Lung (tissue), 12 donors: ENCODE data around the gene TRIM2. TPM values are rescaled to one million over a fixed set of nuclear protein-coding genes. Genes with fewer than 3 reads are reported as not detected.

Experiments used
- ATAC-seq: fragments of 200-7000 bp; cut with Tn5 transposase; one replicate; pipeline ENCODE4 v1.9.1; 2020; ENCODE audit warnings: moderate number of reproducible peaks; ENCODE audit not compliant: insufficient read depth, low FRiP score
- DNase-seq, 3 donors: peaks; one replicate each; pipeline ENCODE4 v3.0.0-alpha.2; 2013 to 2017
- H3K27ac ChIP-seq, 2 donors: one replicate each; pipeline ENCODE4 v1.5.1; 2013; ENCODE audit warnings: mild to moderate bottlenecking in 2 of 2, moderate library complexity in 2 of 2, control low read depth in 1 of 2, inconsistent platforms in 1 of 2, low read depth in 1 of 2, low read length in 1 of 2
- H3K27me3 ChIP-seq, 3 donors: one replicate each; pipeline ENCODE4 v1.5.1; 2013; ENCODE audit warnings: low read length in 2 of 3; ENCODE audit not compliant: control insufficient read depth in 3 of 3, insufficient read depth in 3 of 3
- H3K36me3 ChIP-seq, 4 donors: one replicate each; pipeline ENCODE4 v1.5.1; 2013; ENCODE audit warnings: low read length in 4 of 4, mild to moderate bottlenecking in 1 of 4, moderate library complexity in 1 of 4; ENCODE audit not compliant: control insufficient read depth in 4 of 4, insufficient read depth in 4 of 4
- H3K4me1 ChIP-seq, 5 donors: one replicate each; pipeline ENCODE4 v1.5.1; 2013; ENCODE audit warnings: low read length in 5 of 5, mild to moderate bottlenecking in 2 of 5, moderate library complexity in 1 of 5; ENCODE audit not compliant: control insufficient read depth in 5 of 5, insufficient read depth in 5 of 5
- H3K4me3 ChIP-seq: one replicate; pipeline ENCODE4 v1.5.1; 2013; ENCODE audit warnings: mild to moderate bottlenecking, control low read depth, moderate library complexity
- H3K9ac ChIP-seq, 2 donors: one replicate each; pipeline ENCODE4 v1.5.1; 2013; ENCODE audit warnings: low read length in 2 of 2, control low read depth in 1 of 2; ENCODE audit not compliant: insufficient read depth in 1 of 2
- H3K9me3 ChIP-seq, 4 donors: one replicate each; pipeline ENCODE4 v1.5.1; 2013; ENCODE audit warnings: low read length in 3 of 4, mild to moderate bottlenecking in 1 of 4, moderate library complexity in 1 of 4; ENCODE audit not compliant: control insufficient read depth in 4 of 4, insufficient read depth in 3 of 4
- CTCF ChIP-seq: IDR thresholded peaks from 2 replicates; pipeline ENCODE4 v1.5.1; 2012; ENCODE audit warnings: mild to moderate bottlenecking; ENCODE audit errors: control extremely low read depth, extremely low read depth
- WGBS, 2 donors: extraction: QIAGEN DNeasy Blood & Tissue Kit; methylation state at CpG; one replicate each; pipeline ENCODE4 v1.1.7; 2013; 5-methylcytosine and 5-hydroxymethylcytosine counted together
- polyA plus RNA-seq, 2 donors: library from polyadenylated mRNA; stranded (reverse); fragments of 200-250 nt; gene quantifications; one replicate each; pipeline ENCODE4 v1.2.1, GENCODE V29; 2013
- total RNA-seq, 2 donors: library from RNA; depleted of rRNA in 1 of 2; stranded (reverse); fragments of >200 nt in 1 of 2; gene quantifications; one replicate each; pipeline ENCODE4 v1.2.1, GENCODE V29; 2014 to 2021
- donor health status: control.
- donor health status: control.
- donor health status: Bipolar disorder and iron deficiency.
- donor health status: healthy.
- donor health status: DM: yes; HTN: yes; CAD: no.

TRIM2 gene
- total and polyA plus RNA-seq, 4 donors, result 9.1 to 74.0 (median 38.1) TPM

DNA sequence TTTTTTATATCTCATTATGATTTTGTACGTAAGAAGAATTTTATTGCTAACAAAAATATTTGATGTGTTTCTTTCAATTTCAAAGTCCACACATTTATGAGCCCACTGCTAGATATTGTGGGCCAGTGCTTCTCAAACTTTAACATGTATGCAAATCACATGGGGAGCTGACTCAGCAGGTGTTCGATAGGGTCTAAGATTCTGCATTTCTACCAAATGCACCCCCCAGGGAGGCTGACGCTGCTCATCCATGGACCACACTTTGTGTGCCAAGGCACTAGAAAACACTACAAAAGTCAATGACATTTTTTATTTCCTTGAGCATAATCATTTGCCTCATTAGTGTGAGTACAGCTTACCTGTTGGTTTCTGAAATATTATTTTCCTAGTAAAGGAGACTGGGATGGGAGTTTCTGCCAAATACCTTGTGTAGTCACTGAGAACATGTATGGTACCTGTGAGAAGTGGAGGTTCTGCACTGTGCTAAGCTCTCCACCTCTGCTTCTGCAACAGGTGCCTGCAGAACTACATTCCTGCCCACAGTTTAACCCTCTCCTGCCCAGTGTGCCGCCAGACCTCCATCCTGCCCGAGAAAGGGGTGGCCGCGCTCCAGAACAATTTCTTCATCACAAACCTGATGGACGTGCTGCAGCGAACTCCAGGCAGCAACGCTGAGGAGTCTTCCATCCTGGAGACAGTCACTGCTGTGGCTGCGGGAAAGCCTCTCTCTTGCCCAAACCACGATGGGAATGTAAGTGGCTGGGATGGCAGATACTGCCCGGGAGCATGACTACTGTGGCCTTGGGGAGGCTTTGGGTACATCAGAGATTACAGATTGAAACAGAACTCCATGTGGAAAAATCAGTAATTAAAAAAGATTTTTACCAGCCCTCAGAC is 71.4 kb downstream of the TRIM2 start:
- no peak for TF ChIP-seq CTCF

DNA sequence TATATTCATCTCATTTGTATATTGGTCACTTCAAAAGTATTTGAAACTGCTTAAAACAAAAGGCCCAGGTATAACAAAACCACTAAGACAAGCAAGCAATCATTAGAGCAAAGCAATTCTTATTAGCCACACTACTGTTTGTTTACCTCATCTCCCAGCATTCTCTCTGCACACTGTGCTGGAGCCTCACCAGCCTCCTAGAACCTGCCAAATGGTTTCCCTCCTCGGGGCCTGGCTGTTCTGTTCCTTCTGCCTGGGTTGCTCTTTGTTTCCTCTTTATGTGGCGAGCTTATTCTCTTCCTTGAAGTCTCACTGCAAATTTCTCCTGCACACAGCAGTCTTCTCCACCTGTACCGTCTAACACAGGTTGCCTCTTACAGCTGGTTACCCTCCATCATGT is 72.7 kb downstream of the TRIM2 start:
- DNase-seq (no peak), ATAC-seq (no peak)
- no peaks in the 10 kb centered on the region for H3K27me3 ChIP-seq
- peaks cover 0 to 25% (median 11%) of the 10 kb centered on the region in 4 donors for H3K36me3 ChIP-seq
- H3K9ac ChIP-seq, result no peak overlapping the region
- H3K9me3 ChIP-seq, result peaks cover 0 to 1% (median 0%) of the 10 kb centered on the region in 4 donors
- 53 to 62% methylated on average over 3 of the region's 3 CpGs for WGBS, 2 donors
- TF ChIP-seq CTCF, result no peak
- peaks cover 0 to 2% (median 0%) of the 10 kb centered on the region in 5 donors for H3K4me1 ChIP-seq
- no peak overlapping the region for H3K27ac ChIP-seq
- H3K4me3 ChIP-seq, result no peak overlapping the region

More for the DNA sequence above, 71.4 kb downstream of the TRIM2 start:
- H3K36me3 ChIP-seq, result peaks cover 0 to 27% (median 8%) of the 10 kb centered on the region in 4 donors
- no peak for ATAC-seq
- peaks cover 0 to 2% (median 0%) of the 10 kb centered on the region in 5 donors for H3K4me1 ChIP-seq
- H3K27ac ChIP-seq, result no peak overlapping the region
- no peaks in the 10 kb centered on the region for H3K27me3 ChIP-seq
- 84 to 93% methylated on average over 13 of the region's 13 CpGs for WGBS, 2 donors
- H3K9me3 ChIP-seq, result peaks cover 0 to 1% (median 0%) of the 10 kb centered on the region in 4 donors
- H3K4me3 ChIP-seq, result no peak overlapping the region
- no peak for DNase-seq
- H3K9ac ChIP-seq, result no peak overlapping the region

- no peak overlapping the region for H3K9ac ChIP-seq
- ATAC-seq, result no peak
- no peaks in the 10 kb centered on the region for H3K27me3 ChIP-seq
- peaks cover 0 to 2% (median 0%) of the 10 kb centered on the region in 5 donors for H3K4me1 ChIP-seq
- H3K36me3 ChIP-seq, result peaks cover 0 to 35% (median 13%) of the 10 kb centered on the region in 4 donors
- 76 to 84% methylated on average over 1 of the region's 1 CpG for WGBS, 2 donors
- H3K27ac ChIP-seq, result no peak overlapping the region
- DNase-seq, result no peak
- no peak for TF ChIP-seq CTCF
- peaks cover 0 to 4% (median 2%) of the 10 kb centered on the region in 4 donors for H3K9me3 ChIP-seq
- no peak overlapping the region for H3K4me3 ChIP-seq
Measured at GRCh38 chr4:153281476-153281875, 77.2 kb downstream of the TRIM2 start.
